C4-2B (cell line): Measurements from ENCODE around the gene SPDEF.

ENCODE experiments used
- H3K27ac ChIP-seq: fragments of 450-650 bp; 2 replicates; pipeline ENCODE4 v1.5.1; 2017
- CTCF ChIP-seq: fragments of 450-650 bp; conservative IDR thresholded peaks from 2 replicates; pipeline ENCODE4 v1.5.1; 2017; ENCODE audit warnings: mild to moderate bottlenecking
- ZFX ChIP-seq: fragments of 450-650 bp; IDR thresholded peaks from 2 replicates; pipeline ENCODE4 v1.6.1; 2017

SPDEF gene

GRCh38 chr6:34561227-34561530, 5.0 kb upstream of the SPDEF start:
- TF ChIP-seq CTCF = no peak
- TF ChIP-seq ZFX = no peak
- H3K27ac ChIP-seq = no peak overlapping the region; the same call in 1 of the 2 replicates

GRCh38 chr6:34560366-34561226, 4.5 kb upstream of the SPDEF start:
- peak overlapping the region; percentile 2; the same call in 1 of the 2 replicates for H3K27ac ChIP-seq

GRCh38 chr6:34559651-34560365, 3.7 kb upstream of the SPDEF start:
- H3K27ac ChIP-seq = no peak overlapping the region

More at GRCh38 chr6:34560366-34561226, 4.5 kb upstream of the SPDEF start:
- no peak for TF ChIP-seq CTCF
- TF ChIP-seq ZFX = no peak

GRCh38 chr6:34558172-34558714, 2.1 kb upstream of the SPDEF start:
- TF ChIP-seq CTCF (no peak), ZFX (no peak)
- no peak overlapping the region for H3K27ac ChIP-seq

More at GRCh38 chr6:34559651-34560365, 3.7 kb upstream of the SPDEF start:
- no peak for TF ChIP-seq ZFX
- TF ChIP-seq CTCF = no peak

GRCh38 chr6:34557228-34557627, 1.1 kb upstream of the SPDEF start:
- H3K27ac ChIP-seq = peak overlapping the region; percentile 99
- TF ChIP-seq ZFX (no peak), CTCF (no peak)

GRCh38 chr6:34556493-34556892, 364 bp upstream of the SPDEF start:
- H3K27ac ChIP-seq = peak overlapping the region; percentile 99
- TF ChIP-seq ZFX (no peak), CTCF (no peak)

- peak overlapping the region; percentile 99 for H3K27ac ChIP-seq
- TF ChIP-seq CTCF (no peak), ZFX (no peak)
These were observed 801 bp downstream of the SPDEF start for GRCh38 chr6:34555328-34555727.
